Gastroesophageal sphincter (tissue), 4 donors: ENCODE results near the gene CDH24. TPM values are rescaled to one million over a fixed set of nuclear protein-coding genes. Genes with fewer than 3 reads are reported as not detected.

ENCODE experiments used
- ATAC-seq: fragments of 150-250 bp; one replicate; pipeline ENCODE4 v1.9.1; 2016; ENCODE audit warnings: mild to moderate bottlenecking, moderate library complexity
- H3K27ac ChIP-seq, 4 donors: fragments of 200-600 bp; sonication (generic) in 3 of 4; 1 replicate in 3 of 4; 2 replicates in 1 of 4; pipeline ENCODE4 v1.5.1; 2016 to 2019
- H3K27me3 ChIP-seq: fragments of 200-600 bp; sonication (generic); one replicate; pipeline ENCODE4 v1.5.1; 2019
- H3K36me3 ChIP-seq, 2 donors: fragments of 200-600 bp; sonication (generic); one replicate each; pipeline ENCODE4 v1.5.1; 2019; ENCODE audit warnings: control low read depth in 1 of 2
- H3K4me1 ChIP-seq, 3 donors: fragments of 200-600 bp; sonication (generic); 1 replicate in 2 of 3; 2 replicates in 1 of 3; pipeline ENCODE4 v1.5.1; 2016 to 2019; ENCODE audit warnings: control low read depth in 2 of 3
- H3K4me3 ChIP-seq, 2 donors: fragments of 200-600 bp; sonication (generic); one replicate each; pipeline ENCODE4 v1.5.1; 2019; ENCODE audit warnings: mild to moderate bottlenecking in 1 of 2, moderate library complexity in 1 of 2
- H3K9me3 ChIP-seq, 3 donors: fragments of 200-600 bp; sonication (generic); one replicate each; pipeline ENCODE4 v1.5.1; 2017 to 2019; ENCODE audit warnings: control low read depth in 2 of 3
- EP300 ChIP-seq: sonication (generic); formaldehyde crosslinking; IDR thresholded peaks from one replicate; pipeline ENCODE4 v1.6.1; 2017; ENCODE audit warnings: antibody characterized with exemption, mild to moderate bottlenecking
- POLR2A ChIP-seq, 2 donors: fragments of 450-650 bp; IDR thresholded peaks; one replicate each; pipeline ENCODE4 v1.6.1; 2017; ENCODE audit warnings: antibody characterized with exemption in 2 of 2, mild to moderate bottlenecking in 2 of 2, moderate library complexity in 1 of 2
- POLR2AphosphoS5 ChIP-seq: sonication (generic); formaldehyde crosslinking; IDR thresholded peaks from one replicate; pipeline ENCODE4 v1.6.1; 2017; ENCODE audit warnings: antibody characterized with exemption
- WGBS, 2 donors: methylation state at CpG; one replicate each; pipeline ENCODE4 v1.1.5; 2018; ENCODE audit warnings: low coverage in 1 of 2; 5-methylcytosine and 5-hydroxymethylcytosine counted together
- total RNA-seq, 4 donors: library from RNA; depleted of rRNA; stranded (reverse); fragments of >200 nt; gene quantifications; one replicate each; pipeline ENCODE4 v1.1.0, GENCODE V29; 2016
- TF ChIP-seq, protein P1 (sequence below), 4 experiments: fragments of 200-600 bp in 2 of 4; fragments of 450-650 bp in 2 of 4; sonication (generic) in 1 of 4; IDR thresholded peaks; one replicate each; pipeline ENCODE4 v1.5.1; 2017 to 2019; ENCODE audit warnings: antibody characterized with exemption in 4 of 4, mild to moderate bottlenecking in 2 of 4, moderate library complexity in 2 of 4

The CDH24 gene
- total RNA-seq, 4 donors from 2014 or later: 1.5 to 3.6 (median 2.6) TPM

DNA sequence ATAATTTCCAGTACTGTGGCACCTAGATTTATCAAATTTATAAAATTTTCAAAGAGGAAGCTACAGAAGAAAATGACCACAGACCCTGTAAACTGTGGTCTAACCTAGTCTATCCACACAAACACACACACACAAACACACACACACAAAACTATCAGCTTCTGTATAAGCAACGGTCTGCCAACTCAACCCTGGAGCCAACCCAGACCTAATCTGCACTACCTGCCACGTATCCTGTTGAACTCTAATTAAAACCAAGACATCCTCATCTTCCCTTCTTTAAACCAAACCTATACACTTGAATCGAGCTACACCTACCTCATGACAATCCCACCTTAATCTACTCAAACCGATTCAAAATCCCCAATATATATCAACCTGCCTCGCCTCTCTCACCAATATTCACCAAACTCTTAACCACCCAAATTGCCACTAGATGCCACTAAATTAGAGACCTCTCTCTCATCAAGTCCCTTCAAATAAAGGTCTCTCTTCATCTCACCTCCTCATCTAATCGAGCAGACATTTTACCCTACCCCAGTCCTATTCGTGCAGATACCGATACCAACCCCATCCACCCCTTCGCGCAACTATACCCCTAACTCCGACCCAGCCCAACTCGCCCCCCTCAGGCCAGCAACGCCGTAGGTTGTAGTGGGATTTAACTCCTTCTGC is 36.8 kb upstream of the CDH24 start:
- no peak for ATAC-seq
- no peak for TF ChIP-seq EP300
- no peak for TF ChIP-seq POLR2AphosphoS5
- TF ChIP-seq, protein P1, sequence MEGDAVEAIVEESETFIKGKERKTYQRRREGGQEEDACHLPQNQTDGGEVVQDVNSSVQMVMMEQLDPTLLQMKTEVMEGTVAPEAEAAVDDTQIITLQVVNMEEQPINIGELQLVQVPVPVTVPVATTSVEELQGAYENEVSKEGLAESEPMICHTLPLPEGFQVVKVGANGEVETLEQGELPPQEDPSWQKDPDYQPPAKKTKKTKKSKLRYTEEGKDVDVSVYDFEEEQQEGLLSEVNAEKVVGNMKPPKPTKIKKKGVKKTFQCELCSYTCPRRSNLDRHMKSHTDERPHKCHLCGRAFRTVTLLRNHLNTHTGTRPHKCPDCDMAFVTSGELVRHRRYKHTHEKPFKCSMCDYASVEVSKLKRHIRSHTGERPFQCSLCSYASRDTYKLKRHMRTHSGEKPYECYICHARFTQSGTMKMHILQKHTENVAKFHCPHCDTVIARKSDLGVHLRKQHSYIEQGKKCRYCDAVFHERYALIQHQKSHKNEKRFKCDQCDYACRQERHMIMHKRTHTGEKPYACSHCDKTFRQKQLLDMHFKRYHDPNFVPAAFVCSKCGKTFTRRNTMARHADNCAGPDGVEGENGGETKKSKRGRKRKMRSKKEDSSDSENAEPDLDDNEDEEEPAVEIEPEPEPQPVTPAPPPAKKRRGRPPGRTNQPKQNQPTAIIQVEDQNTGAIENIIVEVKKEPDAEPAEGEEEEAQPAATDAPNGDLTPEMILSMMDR (IDR thresholded peaks at IDR 0.05): no peak
- no peak for TF ChIP-seq POLR2A (IDR thresholded peaks at IDR 0.05)
- Histone ChIP-seq H3K9me3 (no peaks in the 10 kb centered on the region), H3K4me1 (peaks cover 0 to 50% (median 14%) of the 10 kb centered on the region in 3 donors), H3K27me3 (no peaks in the 10 kb centered on the region), H3K36me3 (peaks cover 10 to 57% of the 10 kb centered on the region in 2 donors), H3K4me3 (peak overlapping the region; percentile 76 to 81), H3K27ac (peak overlapping the region; percentile 88 to 99 (median 94))
- 0% methylated on average over 2 to 12 of the region's 14 CpGs for WGBS, 2 donors

DNA sequence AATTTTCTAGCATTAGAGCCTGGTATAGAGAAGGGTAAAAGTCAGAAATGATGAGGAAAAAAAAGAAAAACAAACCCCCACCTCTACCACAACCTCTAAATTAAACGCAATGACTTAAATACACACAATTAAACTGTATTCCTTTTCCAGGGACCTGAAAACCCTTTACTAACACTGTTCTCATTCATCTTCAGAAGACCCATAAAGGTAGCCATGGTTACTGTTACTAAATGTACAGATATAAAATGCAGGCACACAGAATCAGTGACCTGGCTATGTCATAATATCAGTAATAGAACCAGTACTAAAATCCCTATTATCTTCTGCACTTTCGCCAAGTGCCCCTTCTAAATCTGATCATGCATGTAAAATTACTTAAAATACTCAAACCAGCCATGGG is 36.2 kb upstream of the CDH24 start:
- peak overlapping the region in 1 of 4 donors; percentile 99 for H3K27ac ChIP-seq
- no peaks in the 10 kb centered on the region for H3K9me3 ChIP-seq
- peaks cover 10 to 57% of the 10 kb centered on the region in 2 donors for H3K36me3 ChIP-seq
- TF ChIP-seq POLR2A (IDR thresholded peaks at IDR 0.05): no peak
- TF ChIP-seq, protein P1 (IDR thresholded peaks at IDR 0.05): no peak
- TF ChIP-seq POLR2AphosphoS5: no peak
- no peak for TF ChIP-seq EP300
- 61 to 78% methylated on average over 2 of the region's 2 CpGs for WGBS, 2 donors
- peaks cover 0 to 50% (median 14%) of the 10 kb centered on the region in 3 donors for H3K4me1 ChIP-seq
- H3K4me3 ChIP-seq: peak overlapping the region; percentile 76 to 81
- no peaks in the 10 kb centered on the region for H3K27me3 ChIP-seq
- ATAC-seq: no peak

DNA sequence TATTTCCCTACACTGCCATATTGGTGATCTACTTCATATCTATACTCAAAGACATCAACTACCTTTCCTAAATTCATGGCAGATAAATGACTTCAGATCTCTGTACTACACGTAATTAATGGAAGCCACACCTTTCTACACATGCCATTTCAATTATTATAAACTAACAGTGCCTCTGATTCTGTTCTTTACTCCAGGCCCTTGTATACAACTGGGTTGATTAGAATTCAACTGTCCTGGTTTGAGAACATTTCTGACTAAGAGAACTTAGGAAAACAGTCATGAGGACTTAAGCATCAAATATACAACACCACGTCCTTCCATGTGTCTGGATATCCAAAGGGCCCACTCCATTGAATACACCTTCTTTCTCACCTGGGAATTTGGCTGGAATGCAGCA is 35.8 kb upstream of the CDH24 start:
- Histone ChIP-seq H3K9me3 (no peaks in the 10 kb centered on the region), H3K27me3 (no peaks in the 10 kb centered on the region), H3K36me3 (peaks cover 10 to 57% of the 10 kb centered on the region in 2 donors), H3K27ac (no peak overlapping the region), H3K4me1 (peaks cover 0 to 50% (median 14%) of the 10 kb centered on the region in 3 donors), H3K4me3 (no peak overlapping the region)
- 36 to 38% methylated on average over 2 of the region's 2 CpGs for WGBS, 2 donors
- no peak for ATAC-seq
- TF ChIP-seq EP300: no peak
- TF ChIP-seq POLR2A (IDR thresholded peaks at IDR 0.05): no peak
- no peak for TF ChIP-seq POLR2AphosphoS5
- TF ChIP-seq, protein P1 (IDR thresholded peaks at IDR 0.05): no peak

DNA sequence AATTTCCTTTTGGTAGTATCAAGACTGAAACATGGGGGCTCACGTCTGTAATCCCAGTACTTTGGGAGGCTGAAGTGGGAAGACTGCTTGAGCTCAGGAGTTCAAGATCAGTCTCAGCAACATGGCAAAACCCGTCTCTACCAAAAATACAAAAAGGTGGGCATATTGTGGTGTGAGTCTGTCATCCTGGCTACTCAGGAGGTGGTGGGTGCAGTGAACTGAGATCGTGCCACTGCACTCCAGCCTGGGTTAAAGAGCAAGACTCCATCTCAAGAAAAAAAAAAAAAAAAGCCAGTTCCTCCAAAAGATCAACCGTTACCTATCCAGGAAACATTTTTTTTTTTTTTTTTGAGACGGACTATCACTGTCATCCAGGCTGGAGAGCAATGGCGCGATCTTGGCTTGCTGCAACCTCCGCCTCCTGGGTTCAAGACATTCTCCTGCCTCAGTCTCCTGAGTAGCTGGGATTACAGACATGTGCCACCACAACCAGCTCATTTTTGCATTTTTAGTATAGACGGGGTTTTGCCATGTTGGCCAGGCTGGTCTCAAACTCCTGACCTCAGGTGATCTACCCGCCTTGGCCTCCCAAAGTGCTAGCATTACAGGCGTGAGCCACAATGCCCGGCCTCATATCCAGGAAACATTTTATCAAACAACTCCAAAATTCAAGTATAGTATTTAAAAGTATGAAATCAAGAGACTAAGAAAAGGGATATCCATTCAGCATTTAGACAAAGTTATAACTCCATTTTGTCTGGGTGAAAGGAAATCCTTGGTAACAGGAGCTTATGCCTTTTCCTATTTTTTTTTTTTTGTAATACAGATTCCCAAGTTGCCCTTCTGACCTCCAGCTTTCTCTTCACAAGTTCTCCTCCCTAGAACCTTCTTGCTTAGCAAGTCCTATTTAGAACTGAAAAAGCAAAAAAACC is 34.2 kb upstream of the CDH24 start:
- Histone ChIP-seq H3K9me3 (no peaks in the 10 kb centered on the region), H3K4me1 (peaks cover 0 to 43% (median 11%) of the 10 kb centered on the region in 3 donors), H3K36me3 (peaks cover 14 to 65% of the 10 kb centered on the region in 2 donors), H3K4me3 (no peak overlapping the region), H3K27me3 (no peaks in the 10 kb centered on the region), H3K27ac (no peak overlapping the region)
- no peak for TF ChIP-seq POLR2A (IDR thresholded peaks at IDR 0.05)
- TF ChIP-seq POLR2AphosphoS5: no peak
- no peak for TF ChIP-seq EP300
- TF ChIP-seq, protein P1 (IDR thresholded peaks at IDR 0.05): no peak
- 79 to 87% methylated on average over 8 to 12 of the region's 12 CpGs for WGBS, 2 donors
- no peak for ATAC-seq
